CD4-positive, alpha-beta T cell (primary cell): Measurements from ENCODE around the gene MDM4. TPM values are rescaled to one million over a fixed set of nuclear protein-coding genes. Genes with fewer than 3 reads are reported as not detected.
"Not testable (repeated sequence)": the region's sequence is repeated elsewhere in the genome, so short reads cannot be mapped to it uniquely, and the experiment has no call there.

Source experiments
- ATAC-seq: fragments of 200-7000 bp; cut with Tn5 transposase; one replicate; pipeline ENCODE4 v1.10.0; 2022; ENCODE audit warnings: mild to moderate bottlenecking; ENCODE audit not compliant: poor library complexity
- CTCF ChIA-PET: fragments of 350-600 bp; sonication (Branson Sonifier 250); formaldehyde crosslinking; loops from one replicate; lab custom pipeline; 2021; ENCODE audit warnings: antibody characterized with exemption, inconsistent platforms; lab: Charles Lee
- POLR2A ChIA-PET: fragments of 350-600 bp; sonication (Branson Sonifier 250); formaldehyde crosslinking; loops from one replicate; lab custom pipeline; 2021; ENCODE audit warnings: antibody characterized with exemption, inconsistent platforms; lab: Charles Lee
- DNase-seq, 14 experiments: peaks; one replicate each; pipeline ENCODE4 v3.0.0-alpha.2; 2013 to 2020; ENCODE audit warnings: mixed read lengths in 2 of 14
- H3K27ac ChIP-seq, 2 donors: one replicate each; pipeline versions ENCODE4 v1.5.1 to v1.7.0; 2013; ENCODE audit warnings: low read length in 2 of 2, low read depth in 1 of 2, mild to moderate bottlenecking in 1 of 2
- H3K27me3 ChIP-seq, 2 experiments: 1 replicate in 1 of 2; 2 replicates in 1 of 2; pipeline versions ENCODE4 v1.6.1 to v1.7.0; 2013; ENCODE audit warnings: low read length in 2 of 2, control low read depth in 1 of 2, mild to moderate bottlenecking in 1 of 2, moderate library complexity in 1 of 2; ENCODE audit not compliant: insufficient read depth in 2 of 2, control insufficient read depth in 1 of 2
- H3K36me3 ChIP-seq: one replicate; pipeline ENCODE4 v1.6.1; 2013; ENCODE audit warnings: low read length, control low read depth; ENCODE audit not compliant: insufficient read depth
- H3K4me1 ChIP-seq: one replicate; pipeline ENCODE4 v1.6.1; 2013; ENCODE audit warnings: low read length, control low read depth; ENCODE audit not compliant: insufficient read depth
- H3K4me3 ChIP-seq: one replicate; pipeline ENCODE4 v1.5.1; 2013; ENCODE audit warnings: mild to moderate bottlenecking, low read length, moderate library complexity
- H3K9me3 ChIP-seq, 2 experiments: 1 replicate in 1 of 2; 2 replicates in 1 of 2; pipeline versions ENCODE4 v1.6.1 to v1.7.0; 2013; ENCODE audit warnings: low read length in 2 of 2, mild to moderate bottlenecking in 2 of 2, control low read depth in 1 of 2, moderate library complexity in 1 of 2; ENCODE audit not compliant: control insufficient read depth in 1 of 2, insufficient read depth in 1 of 2
- H3K27ac Mint-ChIP-seq: one replicate; pipeline ENCODE4 v1.8.0; 2020; ENCODE audit warnings: mixed read lengths
- H3K27me3 Mint-ChIP-seq: one replicate; pipeline ENCODE4 v1.8.0; 2021; ENCODE audit warnings: mixed read lengths
- H3K36me3 Mint-ChIP-seq: one replicate; pipeline ENCODE4 v1.8.0; 2021; ENCODE audit warnings: low read depth, mixed read lengths
- H3K4me1 Mint-ChIP-seq: one replicate; pipeline ENCODE4 v1.8.0; 2021; ENCODE audit warnings: low read depth, mixed read lengths
- H3K4me3 Mint-ChIP-seq: one replicate; pipeline ENCODE4 v1.8.0; 2020; ENCODE audit warnings: mild to moderate bottlenecking, mixed read lengths
- H3K9me3 Mint-ChIP-seq: one replicate; pipeline ENCODE4 v1.8.0; 2020; ENCODE audit warnings: mixed read lengths
- intact Hi-C, 2 experiments: fragments of 100-400 bp; cut with DNase I in 1 of 2; cut with micrococcal nuclease in 1 of 2; formaldehyde crosslinking; loops; one replicate each; pipeline versions ENCODE4 v1.15.1 to v1.9.0; 2023 to 2025; cut with DNase I, micrococcal nuclease
- total RNA-seq, 174 experiments: library from RNA in 2 of 174; stranded (reverse) in 2 of 174; gene quantifications; one replicate each; pipeline ENCODE4 v1.2.3 and lab custom pipeline; 2021 to 2026
- TF ChIP-seq, protein P1 (sequence below): fragments of 200-600 bp; IDR thresholded peaks from one replicate; pipeline ENCODE4 v1.8.0; 2022; ENCODE audit warnings: antibody characterized with exemption, mild to moderate bottlenecking

The MDM4 gene
- total RNA-seq, 2 experiments from 2014 or later, result 260 to 266 TPM

DNA sequence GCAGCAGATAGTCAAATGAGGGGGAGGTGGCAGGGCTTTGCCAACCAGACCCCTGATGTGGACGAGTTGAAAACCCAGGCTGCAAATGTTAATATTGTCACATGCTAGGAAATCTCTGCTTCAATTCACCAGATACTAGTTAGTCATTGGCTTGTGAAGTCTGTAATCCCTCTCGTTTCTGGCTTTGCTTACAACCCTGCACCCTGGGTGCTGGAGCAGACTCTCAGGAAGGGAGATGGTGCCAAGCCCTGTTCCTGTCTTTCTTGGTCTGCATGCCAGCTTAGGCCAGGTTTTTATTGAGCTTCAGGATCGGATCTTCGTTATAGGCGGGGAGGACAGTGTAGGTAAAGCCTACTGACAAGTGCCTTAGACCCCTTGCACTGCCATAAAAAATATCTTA lies 53.3 kb downstream of the MDM4 start:
- H3K27ac Mint-ChIP-seq, result no peak overlapping the region
- ATAC-seq, result no peak
- intact Hi-C loops, result loop anchor here in 1 of 2 experiments (5.0 kb wide), 1 partner anchor 493 kb away; no protein-coding TSS in a partner anchor
- H3K4me3 Mint-ChIP-seq, result no peak overlapping the region
- H3K27me3 ChIP-seq, result no peaks in the 10 kb centered on the region
- H3K9me3 ChIP-seq, result no peaks in the 10 kb centered on the region
- peaks cover 28% of the 10 kb centered on the region for H3K36me3 ChIP-seq
- POLR2A ChIA-PET, result no interaction called here
- H3K9me3 Mint-ChIP-seq, result no peaks in the 10 kb centered on the region
- peaks cover 18% of the 10 kb centered on the region for H3K4me1 ChIP-seq
- CTCF ChIA-PET, result no interaction called here
- H3K4me1 Mint-ChIP-seq, result peaks cover 27% of the 10 kb centered on the region
- TF ChIP-seq, protein P1, sequence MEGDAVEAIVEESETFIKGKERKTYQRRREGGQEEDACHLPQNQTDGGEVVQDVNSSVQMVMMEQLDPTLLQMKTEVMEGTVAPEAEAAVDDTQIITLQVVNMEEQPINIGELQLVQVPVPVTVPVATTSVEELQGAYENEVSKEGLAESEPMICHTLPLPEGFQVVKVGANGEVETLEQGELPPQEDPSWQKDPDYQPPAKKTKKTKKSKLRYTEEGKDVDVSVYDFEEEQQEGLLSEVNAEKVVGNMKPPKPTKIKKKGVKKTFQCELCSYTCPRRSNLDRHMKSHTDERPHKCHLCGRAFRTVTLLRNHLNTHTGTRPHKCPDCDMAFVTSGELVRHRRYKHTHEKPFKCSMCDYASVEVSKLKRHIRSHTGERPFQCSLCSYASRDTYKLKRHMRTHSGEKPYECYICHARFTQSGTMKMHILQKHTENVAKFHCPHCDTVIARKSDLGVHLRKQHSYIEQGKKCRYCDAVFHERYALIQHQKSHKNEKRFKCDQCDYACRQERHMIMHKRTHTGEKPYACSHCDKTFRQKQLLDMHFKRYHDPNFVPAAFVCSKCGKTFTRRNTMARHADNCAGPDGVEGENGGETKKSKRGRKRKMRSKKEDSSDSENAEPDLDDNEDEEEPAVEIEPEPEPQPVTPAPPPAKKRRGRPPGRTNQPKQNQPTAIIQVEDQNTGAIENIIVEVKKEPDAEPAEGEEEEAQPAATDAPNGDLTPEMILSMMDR, result no peak
- no peaks in the 10 kb centered on the region for H3K27me3 Mint-ChIP-seq
- no peak overlapping the region for H3K4me3 ChIP-seq
- H3K36me3 Mint-ChIP-seq, result peaks cover 78% of the 10 kb centered on the region
- H3K27ac ChIP-seq, result no peak overlapping the region
- no peak for DNase-seq

DNA sequence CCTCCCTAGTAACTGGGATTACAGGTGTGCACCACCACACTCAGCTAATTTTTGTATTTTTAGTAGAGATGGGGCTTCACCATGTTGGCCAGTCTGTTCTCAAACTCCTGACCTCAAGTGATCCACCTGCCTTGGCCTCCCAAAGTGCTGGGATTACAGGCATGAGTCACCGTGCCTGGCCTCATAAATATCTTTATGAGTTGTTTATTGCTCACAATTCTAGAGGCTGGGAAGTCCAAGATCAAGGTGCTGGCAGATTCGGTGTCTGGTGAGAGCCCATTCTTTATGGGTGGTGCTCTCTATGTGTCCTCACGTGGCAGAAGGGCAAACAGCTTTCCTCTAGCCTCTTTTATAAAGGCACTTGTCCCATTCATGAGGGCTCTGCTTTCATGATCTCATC lies 53.8 kb downstream of the MDM4 start:
- POLR2A ChIA-PET, H3K27me3 ChIP-seq, H3K9me3 Mint-ChIP-seq, H3K27ac Mint-ChIP-seq, H3K4me3 ChIP-seq, H3K9me3 ChIP-seq, CTCF ChIA-PET, H3K27ac ChIP-seq, ATAC-seq, intact Hi-C loops, H3K4me3 Mint-ChIP-seq, H3K27me3 Mint-ChIP-seq, DNase-seq: not testable (repeated sequence)
- Mint-ChIP-seq H3K4me1 (peaks cover 23% of the 10 kb centered on the region), H3K36me3 (peaks cover 80% of the 10 kb centered on the region)
- Histone ChIP-seq H3K4me1 (peaks cover 13% of the 10 kb centered on the region), H3K36me3 (peaks cover 28% of the 10 kb centered on the region)

DNA sequence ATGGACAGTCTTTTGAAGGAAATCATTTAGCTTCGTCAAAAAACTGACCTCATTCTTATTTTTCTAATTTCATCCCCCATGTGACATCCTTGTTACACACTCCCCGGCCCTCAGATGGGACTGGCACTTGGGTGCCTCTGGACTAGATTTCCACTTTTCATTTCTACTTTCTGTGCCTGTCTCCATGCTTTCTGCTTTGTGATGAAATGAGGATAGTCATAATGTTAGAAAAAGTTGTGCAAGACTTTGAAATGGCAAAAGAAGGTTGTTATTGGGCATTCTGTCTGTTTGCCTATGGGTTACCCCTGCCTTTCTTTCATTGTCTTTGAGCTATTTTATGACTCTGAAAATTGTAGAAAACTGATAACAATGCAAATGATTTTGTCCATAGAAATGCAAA lies 54.9 kb downstream of the MDM4 start:
- H3K36me3 Mint-ChIP-seq, result peaks cover 75% of the 10 kb centered on the region

More for the DNA sequence above, 54.9 kb downstream of the MDM4 start:
- ChIA-PET CTCF (no interaction called here), POLR2A (no interaction called here)
- Histone ChIP-seq H3K4me1 (peaks cover 3% of the 10 kb centered on the region), H3K9me3 (no peaks in the 10 kb centered on the region), H3K27me3 (no peaks in the 10 kb centered on the region), H3K4me3 (no peak overlapping the region), H3K36me3 (peaks cover 28% of the 10 kb centered on the region), H3K27ac (no peak overlapping the region)
- TF ChIP-seq, protein P1, result no peak
- no peak overlapping the region for H3K27ac Mint-ChIP-seq
- H3K27me3 Mint-ChIP-seq, result no peaks in the 10 kb centered on the region
- no peaks in the 10 kb centered on the region for H3K9me3 Mint-ChIP-seq
- H3K4me1 Mint-ChIP-seq, result peaks cover 12% of the 10 kb centered on the region
- H3K4me3 Mint-ChIP-seq, result no peak overlapping the region
- ATAC-seq, result no peak
- DNase-seq, result no peak
- intact Hi-C loops, result no loop called here
